ENCODE data around the gene PRAC1. TPM values are rescaled to one million over a fixed set of nuclear protein-coding genes. Genes with fewer than 3 reads are reported as not detected.

The PRAC1 gene
- total RNA-seq, 1 donor from 2014 or later, result not detected

DNA sequence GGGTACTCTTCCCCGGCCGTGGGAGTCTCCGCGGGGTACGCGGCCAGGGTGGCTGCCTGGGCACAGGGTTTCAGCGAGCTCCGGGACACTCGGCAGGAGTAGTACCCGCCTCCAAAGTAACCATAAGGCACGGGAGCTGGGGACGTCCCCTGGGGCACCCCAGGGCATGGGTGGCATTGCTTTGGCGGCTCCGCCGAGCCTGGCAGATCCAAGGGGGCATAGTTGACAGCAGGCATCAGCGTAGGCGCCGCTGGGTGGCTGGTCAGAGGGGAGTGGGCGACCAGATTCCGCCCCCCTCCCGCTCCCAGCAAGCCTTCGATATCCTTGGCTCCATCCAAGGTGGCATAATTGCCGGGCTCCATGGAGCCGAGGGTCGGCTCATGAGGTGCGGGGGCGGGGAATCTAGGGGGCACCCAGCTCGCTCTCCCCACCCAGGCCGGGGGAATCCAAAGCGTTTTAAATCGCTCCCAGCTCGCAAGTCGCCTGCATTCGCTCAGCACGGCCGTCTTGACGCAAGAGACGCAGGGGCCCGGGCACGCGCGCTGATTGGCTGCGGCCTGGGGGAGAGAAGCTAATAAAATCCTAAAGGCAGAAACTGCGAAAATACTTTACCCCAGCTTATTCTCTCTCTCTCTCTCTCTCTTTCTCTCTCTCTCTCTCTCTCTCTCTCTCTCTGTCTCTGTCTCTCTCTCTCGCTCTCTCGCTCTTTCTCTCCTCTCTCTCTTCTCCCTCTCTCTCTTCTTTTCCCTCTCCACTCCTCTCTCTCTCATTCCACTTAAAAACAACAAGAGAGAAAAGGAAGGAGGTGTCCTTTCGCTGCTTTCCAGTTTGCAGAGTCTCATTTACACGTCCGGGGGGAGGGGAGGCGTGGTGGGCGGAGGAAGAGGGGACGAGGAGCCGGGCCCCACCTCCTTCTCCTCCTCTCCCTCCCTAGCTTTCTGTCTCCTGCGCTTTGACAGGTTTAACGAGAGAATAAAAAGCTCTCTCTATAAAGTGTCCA is 6.2 kb upstream of the PRAC1 start, which contains the start of gene HOXB13:
TSS of gene HOXB13 (minus strand) at position 519 of the 1,000 bp plus-strand sequence. CDS start at position 362, 157 bp downstream.
- peaks cover 2% of the 10 kb centered on the region for H3K36me3 Mint-ChIP-seq (ENCODE audit: low read depth)
- H3K4me3 Mint-ChIP-seq (ENCODE audit: unreplicated experiment), result peak within 1 kb of the TSS; percentile 33
- TF ChIP-seq, protein P1, sequence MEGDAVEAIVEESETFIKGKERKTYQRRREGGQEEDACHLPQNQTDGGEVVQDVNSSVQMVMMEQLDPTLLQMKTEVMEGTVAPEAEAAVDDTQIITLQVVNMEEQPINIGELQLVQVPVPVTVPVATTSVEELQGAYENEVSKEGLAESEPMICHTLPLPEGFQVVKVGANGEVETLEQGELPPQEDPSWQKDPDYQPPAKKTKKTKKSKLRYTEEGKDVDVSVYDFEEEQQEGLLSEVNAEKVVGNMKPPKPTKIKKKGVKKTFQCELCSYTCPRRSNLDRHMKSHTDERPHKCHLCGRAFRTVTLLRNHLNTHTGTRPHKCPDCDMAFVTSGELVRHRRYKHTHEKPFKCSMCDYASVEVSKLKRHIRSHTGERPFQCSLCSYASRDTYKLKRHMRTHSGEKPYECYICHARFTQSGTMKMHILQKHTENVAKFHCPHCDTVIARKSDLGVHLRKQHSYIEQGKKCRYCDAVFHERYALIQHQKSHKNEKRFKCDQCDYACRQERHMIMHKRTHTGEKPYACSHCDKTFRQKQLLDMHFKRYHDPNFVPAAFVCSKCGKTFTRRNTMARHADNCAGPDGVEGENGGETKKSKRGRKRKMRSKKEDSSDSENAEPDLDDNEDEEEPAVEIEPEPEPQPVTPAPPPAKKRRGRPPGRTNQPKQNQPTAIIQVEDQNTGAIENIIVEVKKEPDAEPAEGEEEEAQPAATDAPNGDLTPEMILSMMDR (IDR thresholded peaks at IDR 0.05), result no peak
- DNase-seq (ENCODE audit: low spot score), result no peak
- H3K9me3 Mint-ChIP-seq (ENCODE audit: low read depth), result no peaks in the 10 kb centered on the region
- peaks cover 16% of the 10 kb centered on the region for H3K4me1 Mint-ChIP-seq (ENCODE audit: low read depth)
- no peak within 1 kb of the TSS for H3K27ac Mint-ChIP-seq (ENCODE audit: unreplicated experiment)
- H3K27me3 Mint-ChIP-seq (ENCODE audit: low read depth), result peaks cover 90% of the 10 kb centered on the region

DNA sequence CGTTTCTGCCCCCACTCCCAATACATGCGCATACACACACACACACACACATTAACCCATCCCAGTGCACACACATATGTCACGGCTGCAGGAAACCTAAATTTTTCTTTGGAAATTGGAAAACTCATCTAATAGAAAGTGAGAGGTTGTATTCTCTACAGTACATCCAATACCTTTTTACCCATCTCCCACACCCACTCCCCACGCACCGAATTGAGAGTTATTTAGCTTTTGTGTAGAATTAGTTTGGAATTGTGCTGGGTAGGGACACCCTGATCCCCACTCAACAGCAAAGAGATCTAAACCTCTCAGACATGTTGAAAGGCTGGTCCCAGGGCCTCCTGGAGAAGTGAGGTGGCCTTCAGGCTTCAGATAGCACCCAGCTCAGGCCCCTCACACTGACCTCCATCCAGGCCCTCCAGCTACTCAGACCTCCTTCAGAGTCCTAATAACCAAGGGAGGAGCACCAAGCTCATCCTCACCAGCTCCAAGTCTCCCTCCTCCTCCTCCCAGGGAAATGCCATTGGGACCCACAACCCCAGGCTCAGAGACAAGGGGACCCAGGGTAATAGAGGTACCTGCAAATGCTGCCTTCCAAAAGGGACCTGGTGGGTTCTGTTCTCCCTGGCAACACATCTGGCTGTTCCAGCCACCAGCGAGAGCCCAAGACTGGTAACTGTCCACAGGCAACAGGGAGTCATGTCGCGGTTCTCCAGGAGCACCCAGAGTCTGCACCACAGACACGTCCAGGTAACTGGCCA is 5.3 kb upstream of the PRAC1 start:
- H3K4me1 Mint-ChIP-seq (ENCODE audit: low read depth), result peaks cover 14% of the 10 kb centered on the region
- H3K27me3 Mint-ChIP-seq (ENCODE audit: low read depth), result peaks cover 93% of the 10 kb centered on the region
- H3K27ac Mint-ChIP-seq (ENCODE audit: unreplicated experiment), result no peak overlapping the region
- TF ChIP-seq, protein P1 (IDR thresholded peaks at IDR 0.05), result no peak
- no peaks in the 10 kb centered on the region for H3K9me3 Mint-ChIP-seq (ENCODE audit: low read depth)
- DNase-seq (ENCODE audit: low spot score), result no peak
- peaks cover 2% of the 10 kb centered on the region for H3K36me3 Mint-ChIP-seq (ENCODE audit: low read depth)
- no peak overlapping the region for H3K4me3 Mint-ChIP-seq (ENCODE audit: unreplicated experiment)

DNA sequence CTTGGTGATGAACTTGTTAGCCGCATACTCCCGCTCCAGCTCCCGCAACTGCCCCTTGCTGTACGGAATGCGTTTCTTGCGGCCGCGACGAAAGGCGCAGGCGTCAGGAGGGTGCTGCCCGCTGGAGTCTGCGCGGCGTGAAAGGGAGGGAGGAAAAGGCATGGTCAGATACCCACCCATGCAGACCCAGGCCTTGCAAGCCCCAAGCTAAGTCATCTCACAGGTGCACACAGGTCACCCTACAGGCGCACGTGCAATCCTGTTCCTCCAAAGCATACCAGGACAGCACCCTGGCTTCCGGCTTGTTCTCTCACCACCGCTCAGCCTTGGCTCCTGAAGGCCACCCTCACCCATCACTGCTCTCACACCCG is 4.6 kb upstream of the PRAC1 start:
- Mint-ChIP-seq H3K36me3 (ENCODE audit: low read depth) (peaks cover 2% of the 10 kb centered on the region), H3K4me1 (ENCODE audit: low read depth) (peaks cover 14% of the 10 kb centered on the region), H3K27me3 (ENCODE audit: low read depth) (peaks cover 93% of the 10 kb centered on the region), H3K9me3 (ENCODE audit: low read depth) (no peaks in the 10 kb centered on the region), H3K4me3 (ENCODE audit: unreplicated experiment) (no peak overlapping the region), H3K27ac (ENCODE audit: unreplicated experiment) (no peak overlapping the region)
- no peak for DNase-seq (ENCODE audit: low spot score)
- TF ChIP-seq, protein P1 (IDR thresholded peaks at IDR 0.05), result no peak

DNA sequence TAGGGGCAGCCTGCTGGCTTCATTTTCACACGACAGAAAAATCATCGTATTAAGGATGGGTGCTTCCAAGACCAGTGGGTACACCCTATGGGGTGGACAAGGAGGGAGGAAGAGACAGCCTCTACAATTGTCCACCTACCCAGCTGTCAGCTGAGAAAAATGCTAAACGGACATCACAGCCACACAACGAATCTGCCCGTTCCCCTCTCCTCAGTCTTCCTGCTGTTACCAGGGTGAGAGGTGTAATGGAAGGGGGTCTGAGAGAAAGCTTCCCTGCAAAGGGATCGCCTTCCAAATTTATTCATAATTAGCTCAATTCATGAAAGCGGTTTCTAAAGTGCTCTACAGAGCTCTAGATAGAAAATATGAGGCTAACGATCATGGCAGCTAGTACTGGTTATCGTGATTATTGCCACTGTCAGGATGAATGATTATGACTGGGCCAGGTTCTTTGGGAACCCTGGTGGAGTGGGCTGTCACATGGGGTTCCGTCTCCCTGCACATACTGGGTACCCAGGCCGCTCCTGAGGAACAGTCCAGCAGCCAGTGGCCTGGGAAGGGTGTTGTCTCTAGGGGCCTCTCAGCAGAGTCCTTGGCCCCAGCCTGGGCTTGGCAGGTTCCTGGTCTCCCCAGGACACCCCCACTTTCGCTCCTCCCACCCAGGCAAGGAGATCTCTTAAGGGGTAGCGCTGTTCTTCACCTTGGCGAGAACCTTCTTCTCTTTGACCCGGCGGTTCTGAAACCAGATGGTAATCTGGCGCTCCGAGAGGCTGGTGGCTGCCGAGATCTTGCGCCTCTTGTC is 4.0 kb upstream of the PRAC1 start:
- Mint-ChIP-seq H3K4me1 (ENCODE audit: low read depth) (peaks cover 14% of the 10 kb centered on the region), H3K36me3 (ENCODE audit: low read depth) (peaks cover 2% of the 10 kb centered on the region), H3K27me3 (ENCODE audit: low read depth) (peaks cover 91% of the 10 kb centered on the region), H3K4me3 (ENCODE audit: unreplicated experiment) (no peak overlapping the region), H3K9me3 (ENCODE audit: low read depth) (no peaks in the 10 kb centered on the region), H3K27ac (ENCODE audit: unreplicated experiment) (no peak overlapping the region)
- TF ChIP-seq, protein P1 (IDR thresholded peaks at IDR 0.05), result no peak
- no peak for DNase-seq (ENCODE audit: low spot score)
